Measurements from ENCODE around the gene SPTLC1.
"Not testable (repeated sequence)": the region's sequence is repeated elsewhere in the genome, so short reads cannot be mapped to it uniquely, and the experiment has no call there.

The SPTLC1 gene, protein sequence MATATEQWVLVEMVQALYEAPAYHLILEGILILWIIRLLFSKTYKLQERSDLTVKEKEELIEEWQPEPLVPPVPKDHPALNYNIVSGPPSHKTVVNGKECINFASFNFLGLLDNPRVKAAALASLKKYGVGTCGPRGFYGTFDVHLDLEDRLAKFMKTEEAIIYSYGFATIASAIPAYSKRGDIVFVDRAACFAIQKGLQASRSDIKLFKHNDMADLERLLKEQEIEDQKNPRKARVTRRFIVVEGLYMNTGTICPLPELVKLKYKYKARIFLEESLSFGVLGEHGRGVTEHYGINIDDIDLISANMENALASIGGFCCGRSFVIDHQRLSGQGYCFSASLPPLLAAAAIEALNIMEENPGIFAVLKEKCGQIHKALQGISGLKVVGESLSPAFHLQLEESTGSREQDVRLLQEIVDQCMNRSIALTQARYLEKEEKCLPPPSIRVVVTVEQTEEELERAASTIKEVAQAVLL

DNA sequence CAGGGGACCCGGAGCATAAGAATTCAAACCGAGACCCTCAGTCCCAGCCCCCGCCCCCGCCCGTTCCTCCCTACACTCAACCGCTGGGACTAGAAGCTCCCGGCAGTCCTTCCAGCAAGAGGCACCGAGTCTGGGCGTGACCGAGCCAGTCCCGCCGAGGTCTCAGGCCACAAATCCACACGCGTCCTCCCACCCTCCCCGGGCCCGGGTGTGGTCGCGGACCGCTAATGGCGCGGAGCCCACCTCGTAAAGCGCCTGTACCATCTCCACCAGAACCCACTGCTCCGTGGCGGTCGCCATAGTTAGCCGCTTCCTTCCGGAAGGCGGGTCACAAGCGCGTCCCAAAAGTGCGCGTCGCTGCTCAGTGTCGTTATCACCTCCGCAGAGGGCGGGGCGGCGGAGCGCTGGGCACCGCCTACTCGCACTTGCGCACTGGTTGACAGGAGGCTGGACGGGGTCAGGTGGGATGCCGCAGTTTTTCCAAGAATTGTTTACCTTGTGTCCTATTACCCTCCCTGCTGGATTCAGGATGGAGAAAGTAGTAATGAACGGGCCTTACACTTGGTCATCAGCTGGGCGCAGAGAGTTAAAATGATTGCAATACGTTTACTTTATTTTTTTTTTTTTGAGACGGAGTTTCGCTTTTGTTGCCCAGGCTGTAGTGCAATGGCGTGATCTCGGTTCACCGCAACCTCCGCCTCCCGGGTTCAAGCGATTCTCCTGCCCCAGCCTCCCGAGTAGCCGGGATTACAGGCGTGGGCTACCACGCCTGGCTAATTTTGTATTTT lies at the start of gene SPTLC1:
TSS of gene SPTLC1 (minus strand) at position 343 of the 788 bp plus-strand sequence. CDS start at position 300, 43 bp downstream.
- peak within 1 kb of the TSS; percentile 62 for H3K9ac ChIP-seq (ENCODE audit: low read length)
- no peaks in the 10 kb centered on the region for H3K27me3 ChIP-seq (ENCODE audit: control insufficient read depth in 1 of 2, insufficient read depth in 2 of 2, low read length in 2 of 2)
- H3K27ac ChIP-seq (ENCODE audit: low read depth, low read length): peak within 1 kb of the TSS; percentile 70
- H3K9me3 ChIP-seq (ENCODE audit: low read length): no peaks in the 10 kb centered on the region
- H3K4me1 ChIP-seq (ENCODE audit: insufficient read depth, low read length): peaks cover 4% of the 10 kb centered on the region
- H3K36me3 ChIP-seq (ENCODE audit: insufficient read depth, low read length): peaks cover 14% of the 10 kb centered on the region
- peak within 1 kb of the TSS; percentile 47 to 81 for H3K4me3 ChIP-seq (ENCODE audit: low read depth in 1 of 2, low read length in 2 of 2)

DNA sequence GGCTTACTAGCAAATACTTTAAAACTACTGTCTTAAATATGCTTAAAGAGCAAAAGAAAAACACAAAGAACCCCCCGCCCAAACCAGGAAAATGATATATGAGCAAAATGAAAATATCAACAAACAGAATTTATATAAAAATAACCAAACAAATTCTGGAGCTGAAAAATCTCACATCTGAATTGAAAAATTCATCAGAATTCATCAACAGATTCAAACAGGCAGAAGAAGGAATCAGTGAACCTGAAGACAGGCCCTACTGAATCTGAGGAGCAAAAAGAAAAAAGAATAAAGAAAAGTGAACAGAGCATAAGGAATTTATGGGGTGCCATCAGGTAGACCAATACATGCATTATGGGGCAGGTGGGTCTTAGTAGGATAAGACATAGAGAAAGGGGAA lies 49.8 kb upstream of the SPTLC1 start:
- no peaks in the 10 kb centered on the region for H3K36me3 ChIP-seq (ENCODE audit: insufficient read depth, low read length)
- no peak overlapping the region for H3K4me3 ChIP-seq (ENCODE audit: low read depth in 1 of 2, low read length in 2 of 2)
- no peaks in the 10 kb centered on the region for H3K27me3 ChIP-seq (ENCODE audit: control insufficient read depth in 1 of 2, insufficient read depth in 2 of 2, low read length in 2 of 2)
- H3K9ac ChIP-seq (ENCODE audit: low read length): no peak overlapping the region
- H3K9me3 ChIP-seq (ENCODE audit: low read length): no peaks in the 10 kb centered on the region
- no peaks in the 10 kb centered on the region for H3K4me1 ChIP-seq (ENCODE audit: insufficient read depth, low read length)
- H3K27ac ChIP-seq (ENCODE audit: low read depth, low read length): no peak overlapping the region

DNA sequence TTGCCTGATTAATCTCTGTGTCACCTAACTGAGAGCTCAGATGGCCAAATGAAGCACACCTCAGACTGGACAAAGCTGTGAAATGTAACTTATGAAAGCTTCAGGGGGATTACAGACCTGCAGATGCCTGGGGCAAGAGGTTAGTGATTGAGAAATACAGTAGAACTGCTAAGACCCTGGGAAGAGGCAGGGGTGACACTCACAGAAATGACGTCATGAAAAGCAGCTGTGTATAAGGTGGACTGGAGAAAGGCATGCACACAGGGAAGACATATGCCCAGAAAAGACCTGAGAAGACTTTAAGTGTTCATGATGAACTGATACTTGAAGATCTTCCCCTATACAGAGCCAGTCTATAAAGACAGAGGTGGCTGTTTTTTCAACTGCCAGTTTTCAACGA lies 49.3 kb upstream of the SPTLC1 start:
- Histone ChIP-seq H3K9ac (ENCODE audit: low read length) (no peak overlapping the region), H3K27ac (ENCODE audit: low read depth, low read length) (no peak overlapping the region), H3K36me3 (ENCODE audit: insufficient read depth, low read length) (no peaks in the 10 kb centered on the region), H3K4me3 (ENCODE audit: low read depth in 1 of 2, low read length in 2 of 2) (no peak overlapping the region), H3K9me3 (ENCODE audit: low read length) (no peaks in the 10 kb centered on the region), H3K4me1 (ENCODE audit: insufficient read depth, low read length) (no peaks in the 10 kb centered on the region), H3K27me3 (ENCODE audit: control insufficient read depth in 1 of 2, insufficient read depth in 2 of 2, low read length in 2 of 2) (no peaks in the 10 kb centered on the region)

DNA sequence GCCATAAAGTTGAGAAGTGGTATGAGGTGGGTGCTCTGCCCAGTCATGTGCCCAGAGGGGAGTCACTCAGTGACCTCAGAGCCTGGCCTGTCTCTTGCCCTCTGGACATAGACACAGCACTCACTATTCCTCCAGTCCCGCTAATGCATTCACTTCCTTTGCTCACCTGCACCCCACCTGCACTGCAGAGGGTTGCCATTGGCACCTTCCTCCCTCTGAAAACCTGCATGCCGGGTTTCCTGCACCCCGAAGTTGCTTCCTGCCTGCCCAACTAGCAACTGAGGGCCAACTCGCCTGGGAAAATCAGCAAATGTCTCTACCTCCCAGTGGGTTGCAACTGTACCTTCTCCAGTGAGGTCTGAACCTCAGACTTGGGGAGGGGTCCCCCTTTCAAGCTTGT lies 48.1 kb upstream of the SPTLC1 start:
- no peaks in the 10 kb centered on the region for H3K27me3 ChIP-seq (ENCODE audit: control insufficient read depth in 1 of 2, insufficient read depth in 2 of 2, low read length in 2 of 2)
- H3K4me1 ChIP-seq (ENCODE audit: insufficient read depth, low read length): no peaks in the 10 kb centered on the region
- H3K36me3 ChIP-seq (ENCODE audit: insufficient read depth, low read length): no peaks in the 10 kb centered on the region
- H3K4me3 ChIP-seq (ENCODE audit: low read depth in 1 of 2, low read length in 2 of 2): no peak overlapping the region
- H3K27ac ChIP-seq (ENCODE audit: low read depth, low read length): no peak overlapping the region
- no peak overlapping the region for H3K9ac ChIP-seq (ENCODE audit: low read length)
- H3K9me3 ChIP-seq (ENCODE audit: low read length): no peaks in the 10 kb centered on the region

DNA sequence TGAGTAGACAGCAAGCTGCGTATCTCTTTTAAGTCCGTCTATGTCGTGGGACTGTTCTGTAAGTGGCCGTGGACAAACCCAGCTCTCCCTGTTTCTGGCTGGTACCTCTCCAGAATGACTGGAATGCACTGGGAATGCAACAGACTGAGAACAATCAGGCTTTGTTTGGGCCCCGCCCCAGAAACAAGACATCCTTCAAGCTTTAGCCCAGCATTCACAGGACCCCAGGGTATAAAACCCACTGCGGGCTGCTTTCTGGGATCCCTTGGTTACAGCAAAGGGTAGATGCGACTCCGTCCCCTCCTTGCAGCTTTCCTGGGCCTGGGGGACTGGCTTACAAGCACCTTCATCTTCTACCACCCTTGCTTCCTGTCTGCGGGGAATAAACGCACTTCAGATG lies 45.6 kb upstream of the SPTLC1 start:
- H3K9me3 ChIP-seq (ENCODE audit: low read length): no peaks in the 10 kb centered on the region
- H3K27ac ChIP-seq (ENCODE audit: low read depth, low read length): no peak overlapping the region
- H3K4me1 ChIP-seq (ENCODE audit: insufficient read depth, low read length): no peaks in the 10 kb centered on the region
- H3K9ac ChIP-seq (ENCODE audit: low read length): no peak overlapping the region
- no peaks in the 10 kb centered on the region for H3K36me3 ChIP-seq (ENCODE audit: insufficient read depth, low read length)
- no peak overlapping the region for H3K4me3 ChIP-seq (ENCODE audit: low read depth in 1 of 2, low read length in 2 of 2)
- H3K27me3 ChIP-seq (ENCODE audit: control insufficient read depth in 1 of 2, insufficient read depth in 2 of 2, low read length in 2 of 2): no peaks in the 10 kb centered on the region

DNA sequence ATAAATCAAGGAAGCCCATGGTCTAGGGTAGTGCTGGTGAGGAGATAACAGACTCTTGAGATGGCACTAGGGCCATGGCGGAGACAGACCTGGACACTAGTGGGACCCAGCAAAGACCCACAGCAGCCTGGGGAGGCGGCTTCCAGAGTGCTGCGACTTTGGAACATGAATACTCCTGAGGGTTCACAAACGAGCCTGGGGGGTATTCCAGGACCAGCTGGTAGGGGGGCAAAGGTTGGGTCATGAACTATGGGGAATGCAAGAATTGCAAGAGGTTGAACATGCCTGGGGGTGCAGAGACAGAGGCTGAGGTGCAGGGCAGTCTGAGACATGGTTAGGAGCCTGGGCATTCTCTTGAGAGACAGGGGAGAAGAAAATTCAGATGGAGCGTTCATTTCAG lies 43.8 kb upstream of the SPTLC1 start:
- Histone ChIP-seq H3K9ac (ENCODE audit: low read length) (no peak overlapping the region), H3K27me3 (ENCODE audit: control insufficient read depth in 1 of 2, insufficient read depth in 2 of 2, low read length in 2 of 2) (no peaks in the 10 kb centered on the region), H3K4me3 (ENCODE audit: low read depth in 1 of 2, low read length in 2 of 2) (no peak overlapping the region), H3K9me3 (ENCODE audit: low read length) (no peaks in the 10 kb centered on the region), H3K36me3 (ENCODE audit: insufficient read depth, low read length) (no peaks in the 10 kb centered on the region), H3K4me1 (ENCODE audit: insufficient read depth, low read length) (peaks cover 2% of the 10 kb centered on the region), H3K27ac (ENCODE audit: low read depth, low read length) (no peak overlapping the region)

DNA sequence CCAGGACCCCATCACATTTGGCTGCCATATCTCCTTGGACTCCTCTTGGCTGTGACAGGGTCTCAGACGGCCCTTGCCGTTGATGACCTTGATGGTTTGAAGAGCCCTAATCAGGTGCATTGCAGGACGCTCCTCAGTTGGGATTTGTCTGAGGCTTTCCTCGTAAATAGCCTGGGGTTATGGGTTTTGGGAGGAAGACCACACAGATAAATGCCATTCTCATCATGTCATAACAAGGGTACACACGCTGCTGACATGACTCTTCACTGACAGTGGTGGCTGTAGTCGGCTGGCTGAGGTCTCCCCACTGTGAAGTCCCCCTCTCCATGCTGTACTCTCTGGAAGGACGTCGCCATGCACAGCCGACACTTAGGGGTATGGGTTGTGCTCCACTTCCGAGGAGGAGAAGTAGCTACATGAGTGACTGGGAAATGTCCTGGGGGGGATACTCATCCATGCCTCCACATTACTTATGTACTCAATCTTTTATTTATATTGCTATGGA lies 42.9 kb upstream of the SPTLC1 start:
- peaks cover 10% of the 10 kb centered on the region for H3K4me1 ChIP-seq (ENCODE audit: insufficient read depth, low read length)
- no peaks in the 10 kb centered on the region for H3K9me3 ChIP-seq (ENCODE audit: low read length)
- H3K27me3 ChIP-seq (ENCODE audit: control insufficient read depth in 1 of 2, insufficient read depth in 2 of 2, low read length in 2 of 2): no peaks in the 10 kb centered on the region
- no peak overlapping the region for H3K4me3 ChIP-seq (ENCODE audit: low read depth in 1 of 2, low read length in 2 of 2)
- H3K36me3 ChIP-seq (ENCODE audit: insufficient read depth, low read length): no peaks in the 10 kb centered on the region
- no peak overlapping the region for H3K27ac ChIP-seq (ENCODE audit: low read depth, low read length)
- H3K9ac ChIP-seq (ENCODE audit: low read length): no peak overlapping the region

DNA sequence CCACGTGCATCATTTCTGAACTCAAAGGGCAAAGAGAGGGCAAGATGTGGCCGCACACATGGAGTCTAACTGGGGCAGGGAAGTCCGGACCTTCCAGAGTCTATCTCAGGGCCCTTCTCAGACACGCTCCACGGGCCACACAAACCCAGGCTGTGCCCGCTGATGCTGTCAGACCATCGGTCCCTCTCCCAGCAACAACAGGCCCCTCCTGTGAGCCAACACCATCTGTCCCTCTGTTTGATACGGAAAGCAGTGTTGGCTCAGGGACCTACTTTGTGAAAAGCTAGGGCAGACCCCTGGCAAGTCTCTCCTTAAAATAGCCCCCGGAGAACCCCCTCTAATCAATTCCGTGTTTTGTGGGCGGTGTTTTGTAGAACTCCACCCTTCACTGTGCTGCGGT lies 40.5 kb upstream of the SPTLC1 start:
- not testable (repeated sequence) for H3K9me3 ChIP-seq (ENCODE audit: low read length); H3K4me3 ChIP-seq (ENCODE audit: low read depth in 1 of 2, low read length in 2 of 2); H3K27ac ChIP-seq (ENCODE audit: low read depth, low read length); H3K9ac ChIP-seq (ENCODE audit: low read length); H3K27me3 ChIP-seq (ENCODE audit: control insufficient read depth in 1 of 2, insufficient read depth in 2 of 2, low read length in 2 of 2); H3K36me3 ChIP-seq (ENCODE audit: insufficient read depth, low read length)
- H3K4me1 ChIP-seq (ENCODE audit: insufficient read depth, low read length): peaks cover 22% of the 10 kb centered on the region

DNA sequence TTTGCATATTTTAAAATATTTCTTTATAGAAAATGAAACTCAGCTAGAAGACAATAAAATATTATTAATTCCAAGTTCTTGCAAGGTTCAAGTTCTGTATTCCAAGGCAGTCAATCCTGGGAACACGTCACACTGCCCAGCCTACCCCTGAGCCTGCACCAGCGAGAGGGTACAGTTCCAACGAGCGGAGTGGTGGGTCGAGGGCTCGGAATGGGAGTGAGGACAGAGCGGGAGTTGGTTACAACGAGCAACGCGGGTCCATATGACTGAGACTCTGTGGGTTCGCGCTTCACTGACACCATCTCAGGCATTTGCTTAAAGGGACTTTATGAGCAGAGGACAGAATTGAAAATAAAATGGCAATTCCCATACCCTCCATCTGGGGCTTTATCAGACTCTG lies 40.0 kb upstream of the SPTLC1 start:
- Histone ChIP-seq H3K4me1 (ENCODE audit: insufficient read depth, low read length) (peaks cover 22% of the 10 kb centered on the region), H3K4me3 (ENCODE audit: low read depth in 1 of 2, low read length in 2 of 2) (no peak overlapping the region), H3K36me3 (ENCODE audit: insufficient read depth, low read length) (no peaks in the 10 kb centered on the region), H3K27ac (ENCODE audit: low read depth, low read length) (no peak overlapping the region), H3K9ac (ENCODE audit: low read length) (no peak overlapping the region), H3K9me3 (ENCODE audit: low read length) (no peaks in the 10 kb centered on the region), H3K27me3 (ENCODE audit: control insufficient read depth in 1 of 2, insufficient read depth in 2 of 2, low read length in 2 of 2) (no peaks in the 10 kb centered on the region)

DNA sequence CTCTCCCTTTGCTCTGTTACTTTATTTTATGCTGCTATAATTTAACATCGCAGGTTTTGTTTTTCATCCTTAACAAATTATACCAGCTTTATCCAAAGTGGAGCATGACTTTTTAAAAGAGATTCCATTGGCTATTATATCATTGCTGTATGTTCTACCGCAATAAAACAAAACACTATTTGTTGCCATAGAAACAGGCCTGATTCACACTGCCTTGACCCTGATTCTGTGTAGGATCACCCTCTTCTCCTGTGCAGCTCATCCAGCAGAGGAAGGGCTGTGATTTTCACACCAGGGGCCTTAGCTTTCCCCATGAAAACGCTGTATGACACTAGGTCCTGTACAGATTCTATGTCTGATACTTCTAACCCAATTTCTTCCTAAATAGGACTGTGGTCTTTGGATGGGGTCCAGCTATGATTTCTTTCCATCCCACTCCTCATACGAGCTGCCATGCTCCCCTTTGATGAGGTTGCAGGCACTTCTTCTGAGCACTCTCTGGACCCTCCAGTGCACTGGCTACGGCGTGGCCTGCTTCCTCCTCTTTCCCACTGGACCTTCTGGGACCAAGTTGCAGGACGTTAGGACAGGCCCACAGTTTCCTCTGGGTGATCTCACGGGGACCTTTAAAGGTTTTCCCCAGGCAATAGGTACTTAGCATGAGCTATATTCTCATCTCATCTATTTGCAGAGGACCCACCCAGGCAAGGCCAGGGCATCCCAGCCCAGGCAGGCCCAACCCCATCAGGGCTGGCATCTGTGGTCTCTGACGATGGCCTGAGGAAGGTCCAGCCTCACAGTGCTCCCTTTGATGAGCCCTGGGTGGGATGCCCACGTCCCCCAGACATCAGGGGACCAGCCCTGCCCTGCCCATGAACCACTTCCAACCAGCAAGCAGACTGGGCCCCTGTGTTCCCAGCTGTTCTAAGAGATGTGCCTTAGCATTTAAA lies 38.5 kb upstream of the SPTLC1 start:
- peaks cover 22% of the 10 kb centered on the region for H3K4me1 ChIP-seq (ENCODE audit: insufficient read depth, low read length)
- peak overlapping the region; percentile 34 for H3K27ac ChIP-seq (ENCODE audit: low read depth, low read length)
- H3K27me3 ChIP-seq (ENCODE audit: control insufficient read depth in 1 of 2, insufficient read depth in 2 of 2, low read length in 2 of 2); H3K9me3 ChIP-seq (ENCODE audit: low read length); H3K9ac ChIP-seq (ENCODE audit: low read length); H3K4me3 ChIP-seq (ENCODE audit: low read depth in 1 of 2, low read length in 2 of 2); H3K36me3 ChIP-seq (ENCODE audit: insufficient read depth, low read length): not testable (repeated sequence)

Measured in muscle layer of colon (tissue), 2 donors.